Skeletal muscle cell (primary cell): ENCODE measurements around the gene PTPN21.
A peak's percentile ranks its signal among the peaks of the same experiment; 100 is the strongest.

ENCODE experiments used
- DNase-seq: peaks from one replicate; pipeline ENCODE4 v3.0.0-alpha.2; 2010; ENCODE audit warnings: low read depth
- H3K4me3 ChIP-seq: 2 replicates; pipeline ENCODE4 v1.5.1; 2011; ENCODE audit warnings: low read depth, mild to moderate bottlenecking, control low read depth, low read length, moderate library complexity

PTPN21 gene

GRCh38 chr14:88554457-88555286 is at the start of gene PTPN21:
Gene PTPN21, minus strand, starts transcription at chr14:88555007. Its CDS starts 4,590 bp downstream, at chr14:88550417.
- no peak for DNase-seq
- H3K4me3 ChIP-seq, result peak within 1 kb of the TSS; percentile 76

- no peak overlapping the region for H3K4me3 ChIP-seq
- no peak for DNase-seq
These were observed 49.4 kb upstream of the PTPN21 start for GRCh38 chr14:88604212-88604611.

GRCh38 chr14:88599761-88600439 is 45.1 kb upstream of the PTPN21 start:
- no peak overlapping the region for H3K4me3 ChIP-seq
- no peak for DNase-seq

GRCh38 chr14:88599326-88599725 is 44.5 kb upstream of the PTPN21 start:
- no peak for DNase-seq
- H3K4me3 ChIP-seq, result no peak overlapping the region

DNA sequence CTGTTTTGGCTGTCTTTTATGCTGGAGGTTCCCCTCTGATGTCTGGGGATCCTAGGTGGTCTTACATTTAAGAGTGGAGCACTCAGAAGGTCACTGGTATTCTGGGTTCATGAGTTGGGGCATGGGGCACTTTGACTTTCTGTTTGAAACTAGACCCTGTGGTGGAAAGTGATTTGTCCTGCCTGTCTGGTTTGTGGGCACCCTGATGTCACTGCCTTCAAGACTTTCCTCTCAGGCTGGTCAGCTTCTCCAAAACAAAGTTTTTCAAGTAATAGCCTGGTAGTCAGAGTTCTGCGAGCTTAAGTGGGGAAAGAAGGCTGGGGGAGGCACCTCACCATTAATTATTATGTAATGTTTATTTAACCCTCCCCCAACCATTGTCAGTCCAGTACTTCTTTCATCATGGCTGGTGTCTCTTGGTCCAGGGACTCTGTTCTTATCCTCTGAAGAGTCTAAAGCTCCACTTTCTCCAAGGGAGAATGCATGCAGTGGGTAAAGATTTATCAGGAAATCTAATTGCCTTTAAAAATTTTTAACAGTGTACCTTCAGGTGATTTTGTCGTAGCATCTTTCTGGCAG is 43.4 kb upstream of the PTPN21 start:
- no peak overlapping the region for H3K4me3 ChIP-seq
- no peak for DNase-seq

GRCh38 chr14:88597601-88598000 is 42.8 kb upstream of the PTPN21 start:
- H3K4me3 ChIP-seq, result no peak overlapping the region
- DNase-seq, result no peak

GRCh38 chr14:88597038-88597437 is 42.2 kb upstream of the PTPN21 start:
- no peak for DNase-seq
- H3K4me3 ChIP-seq, result no peak overlapping the region

- no peak overlapping the region for H3K4me3 ChIP-seq
- DNase-seq, result no peak
These were observed 37.2 kb upstream of the PTPN21 start for GRCh38 chr14:88592031-88592430.

- H3K4me3 ChIP-seq, result no peak overlapping the region
- DNase-seq, result no peak
These were observed 35.4 kb upstream of the PTPN21 start for GRCh38 chr14:88590173-88590572.

DNA sequence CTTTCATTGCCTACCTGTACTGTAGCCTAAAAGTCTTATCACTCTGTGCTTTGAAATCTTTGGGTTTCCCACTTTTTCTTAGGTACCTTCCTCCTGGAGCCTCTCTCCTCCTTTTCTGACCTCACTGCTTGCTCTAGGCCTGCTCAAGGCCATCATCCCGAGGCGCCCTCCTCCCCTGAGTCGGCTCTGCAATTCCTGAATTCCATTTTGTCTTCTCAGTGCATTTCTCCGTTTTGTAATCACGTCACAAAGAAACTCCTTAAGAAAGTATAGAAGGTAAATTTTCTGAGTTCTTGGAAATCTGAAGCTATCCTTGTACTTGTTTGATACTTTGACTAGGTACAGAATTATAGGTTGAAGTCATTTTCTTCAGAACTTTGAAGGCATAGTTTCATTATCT is 33.3 kb upstream of the PTPN21 start:
- no peak overlapping the region for H3K4me3 ChIP-seq
- no peak for DNase-seq

DNA sequence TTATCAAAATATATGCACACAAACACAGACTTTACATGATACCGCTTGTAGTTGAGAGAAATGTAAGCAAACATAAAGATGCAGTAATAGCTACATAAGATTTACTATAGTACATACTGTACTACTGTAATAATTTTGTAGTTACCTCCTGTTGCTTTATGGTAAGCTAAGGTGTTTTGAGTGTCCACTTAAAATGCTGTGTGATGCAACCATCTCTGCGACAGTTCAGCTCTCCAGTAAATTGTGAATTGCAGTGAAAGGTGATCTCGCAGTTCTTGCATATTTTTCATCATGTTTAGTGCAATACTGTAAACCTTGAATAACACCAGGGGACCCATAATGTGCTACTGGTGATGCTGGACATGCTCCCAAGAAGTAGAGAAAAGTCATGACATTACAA is 29.6 kb upstream of the PTPN21 start:
- no peak for DNase-seq
- no peak overlapping the region for H3K4me3 ChIP-seq

GRCh38 chr14:88576222-88576621 is 21.4 kb upstream of the PTPN21 start:
- no peak for DNase-seq
- no peak overlapping the region for H3K4me3 ChIP-seq

GRCh38 chr14:88572117-88572516 is 17.3 kb upstream of the PTPN21 start:
- H3K4me3 ChIP-seq, result no peak overlapping the region
- no peak for DNase-seq

- no peak overlapping the region for H3K4me3 ChIP-seq
- DNase-seq, result no peak
These were observed 13.4 kb upstream of the PTPN21 start for GRCh38 chr14:88568196-88568595.

DNA sequence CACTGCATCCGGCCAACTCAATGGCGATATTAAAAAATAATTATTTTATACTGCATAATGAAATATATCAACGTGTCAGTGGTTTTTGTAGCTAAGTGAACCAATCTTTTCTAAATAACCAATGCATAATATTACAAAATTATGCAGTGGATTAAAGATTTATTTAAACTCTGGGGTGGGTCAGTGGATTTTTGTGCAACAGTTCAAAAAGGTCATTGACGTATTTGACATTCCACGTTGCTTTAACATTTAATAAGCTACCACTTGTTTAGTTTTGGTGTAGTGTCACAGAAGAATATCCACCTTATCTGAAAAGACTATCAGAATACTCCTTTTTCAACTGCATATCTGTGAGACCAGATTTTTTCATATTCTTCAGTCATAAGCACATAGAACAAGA is 10.6 kb upstream of the PTPN21 start:
- no peak overlapping the region for H3K4me3 ChIP-seq
- no peak for DNase-seq

- DNase-seq, result no peak
- H3K4me3 ChIP-seq, result peak overlapping the region; percentile 87
These were observed 9.0 kb upstream of the PTPN21 start for GRCh38 chr14:88563845-88564244.

DNA sequence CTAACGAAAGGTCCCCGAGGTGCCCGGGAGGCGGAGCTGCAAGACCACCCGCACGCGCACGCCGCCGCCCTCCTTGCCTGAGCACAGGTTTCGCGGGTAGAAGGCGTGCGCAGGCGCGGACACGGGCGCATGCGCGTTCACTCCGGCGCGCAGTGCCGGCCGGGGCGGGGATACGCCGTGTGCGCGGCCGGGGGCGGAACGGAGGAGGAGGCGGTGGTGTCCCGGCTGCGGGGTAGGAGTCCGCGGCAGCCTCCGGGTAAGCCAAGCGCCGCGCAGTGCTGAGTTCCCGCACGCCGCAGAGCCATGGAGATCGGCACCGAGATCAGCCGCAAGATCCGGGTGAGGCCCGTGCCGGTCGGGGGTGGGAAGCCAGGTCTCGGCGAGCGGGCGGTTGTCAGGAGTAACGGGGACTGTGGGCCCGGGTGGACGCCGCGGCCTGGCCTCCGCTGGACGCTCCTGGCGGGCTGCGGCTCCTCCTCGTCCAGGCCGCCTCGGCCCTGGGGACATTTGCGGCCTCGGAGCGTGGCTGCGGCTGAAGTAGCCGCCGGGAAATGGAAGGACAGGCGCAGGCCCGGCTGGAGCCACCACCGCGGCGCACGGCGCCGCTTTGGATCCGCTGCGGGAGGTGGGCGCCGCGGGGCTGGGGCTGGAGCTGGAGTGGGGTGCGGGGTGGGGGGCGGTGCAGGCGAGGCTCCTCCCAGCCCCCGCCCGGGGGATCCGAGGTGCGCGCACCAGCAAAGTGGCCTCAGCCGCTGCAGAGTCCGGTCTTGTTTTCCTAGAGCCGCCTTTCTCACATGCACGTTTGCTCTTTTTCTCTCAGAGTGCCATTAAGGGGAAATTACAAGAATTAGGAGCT is 8.3 kb upstream of the PTPN21 start, which contains the start of gene ZC3H14:
Gene ZC3H14, plus strand, starts transcription at position 207 of the 856 bp plus-strand sequence. Its CDS starts 97 bp downstream, at position 304.
- DNase-seq, result peak; percentile 53
- peak within 1 kb of the TSS; percentile 87 for H3K4me3 ChIP-seq

- no peak for DNase-seq
- H3K4me3 ChIP-seq, result peak overlapping the region; percentile 87
These were observed 7.7 kb upstream of the PTPN21 start for GRCh38 chr14:88562532-88562830.

- DNase-seq, result no peak
- no peak overlapping the region for H3K4me3 ChIP-seq
These were observed 5.0 kb upstream of the PTPN21 start for GRCh38 chr14:88559852-88560251.

- no peak overlapping the region for H3K4me3 ChIP-seq
- DNase-seq, result no peak
These were observed 1.8 kb upstream of the PTPN21 start for GRCh38 chr14:88556581-88556980.
